ENCODE data around the gene UQCRH. TPM values are rescaled to one million over a fixed set of nuclear protein-coding genes. Genes with fewer than 3 reads are reported as not detected.
"Not testable (repeated sequence)": the region's sequence is repeated elsewhere in the genome, so short reads cannot be mapped to it uniquely, and the experiment has no call there.

UQCRH gene
- total RNA-seq, 1 experiment from 2014 or later = 460 TPM

DNA sequence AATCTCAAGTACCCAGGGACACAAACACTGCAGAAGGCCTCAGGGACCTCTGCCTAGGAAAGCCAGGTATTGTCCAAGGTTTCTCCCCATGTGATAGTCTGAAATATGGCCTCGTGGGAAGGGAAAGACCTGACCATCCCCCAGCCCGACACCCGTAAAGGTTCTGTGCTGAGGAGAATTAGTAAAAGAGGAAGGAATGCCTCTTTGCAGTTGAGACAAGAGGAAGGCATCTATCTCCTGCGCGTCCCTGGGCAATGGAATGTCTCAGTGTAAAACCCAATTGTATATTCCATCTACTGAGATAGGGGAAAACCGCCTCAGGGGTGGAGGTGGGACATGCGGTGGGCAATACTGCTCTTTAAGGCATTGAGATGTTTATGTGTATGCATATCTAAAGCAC, 26.3 kb downstream of the UQCRH start:
- H3K9me3 Mint-ChIP-seq (ENCODE audit: low read depth, unreplicated experiment); DNase-seq; intact Hi-C loops (cut with micrococcal nuclease; ENCODE audit: unreplicated experiment); CTCF ChIA-PET; H3K27me3 Mint-ChIP-seq (ENCODE audit: unreplicated experiment); BruUV-seq (replicated peaks): not testable (repeated sequence)
- Mint-ChIP-seq H3K4me1 (ENCODE audit: low read depth, unreplicated experiment) (peaks cover 25% of the 10 kb centered on the region), H3K27ac (ENCODE audit: unreplicated experiment) (peak overlapping the region; percentile 95), H3K4me3 (ENCODE audit: low read depth, unreplicated experiment) (peak overlapping the region; percentile 82), H3K36me3 (ENCODE audit: insufficient read depth, unreplicated experiment) (peaks cover 27% of the 10 kb centered on the region)

DNA sequence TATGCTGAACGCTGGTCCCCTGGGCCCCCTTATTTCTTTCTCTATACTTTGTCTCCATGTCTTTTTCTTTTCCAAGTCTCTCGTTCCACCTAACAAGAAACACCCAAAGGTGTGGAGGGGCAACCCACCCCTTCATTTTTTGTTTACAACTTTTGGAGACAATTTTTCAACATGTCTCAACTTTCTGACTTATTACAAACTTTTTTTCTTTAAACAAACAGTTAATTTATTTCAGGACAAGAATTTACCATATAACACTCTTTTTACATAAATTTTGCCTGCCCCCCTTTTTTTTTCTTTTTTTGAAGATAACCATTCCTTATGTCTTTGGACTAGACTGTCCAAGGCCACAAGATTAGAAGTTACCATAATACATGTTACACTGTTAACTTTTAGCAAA, 26.9 kb downstream of the UQCRH start:
- DNase-seq; H3K9me3 Mint-ChIP-seq (ENCODE audit: low read depth, unreplicated experiment); CTCF ChIA-PET; intact Hi-C loops (cut with micrococcal nuclease; ENCODE audit: unreplicated experiment); H3K27me3 Mint-ChIP-seq (ENCODE audit: unreplicated experiment); BruUV-seq (replicated peaks): not testable (repeated sequence)
- Mint-ChIP-seq H3K4me3 (ENCODE audit: low read depth, unreplicated experiment) (peak overlapping the region; percentile 82), H3K36me3 (ENCODE audit: insufficient read depth, unreplicated experiment) (peaks cover 27% of the 10 kb centered on the region), H3K4me1 (ENCODE audit: low read depth, unreplicated experiment) (peaks cover 25% of the 10 kb centered on the region), H3K27ac (ENCODE audit: unreplicated experiment) (peak overlapping the region; percentile 95)

DNA sequence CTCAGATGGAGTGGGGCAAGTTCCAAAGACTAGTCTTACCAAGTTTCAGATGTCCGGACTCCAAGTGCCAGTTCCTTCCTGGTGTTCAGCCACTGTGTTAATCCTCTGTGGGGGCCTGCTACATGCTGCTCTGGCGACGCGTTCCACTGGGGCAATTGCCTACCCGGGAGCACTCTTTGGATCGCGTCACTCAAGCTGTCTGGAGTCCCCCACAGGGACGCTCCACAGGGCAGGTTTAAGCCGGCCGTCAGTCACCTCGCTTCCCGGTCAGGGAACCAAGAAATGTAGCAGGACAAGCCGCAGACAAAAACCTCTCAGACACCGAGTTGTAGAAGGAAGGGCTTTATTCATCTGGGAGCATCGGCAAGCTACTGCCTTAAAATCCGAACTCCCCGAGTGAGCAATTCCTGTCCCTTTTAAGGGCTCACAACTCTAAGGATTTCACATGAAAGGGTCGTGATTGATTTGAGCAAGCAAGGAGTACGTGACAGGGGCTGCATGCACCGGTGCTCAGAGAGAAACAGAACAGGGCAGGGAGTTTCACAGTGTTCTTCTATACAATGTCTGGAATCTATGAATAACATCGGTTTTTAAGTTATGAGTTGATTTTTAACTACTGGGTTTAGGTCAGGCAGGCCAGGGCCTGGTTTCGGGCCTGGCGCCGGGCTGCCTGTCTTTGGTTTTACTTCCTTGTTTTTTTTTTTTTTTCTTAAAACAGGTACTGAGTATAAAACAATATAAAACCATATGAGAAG, 28.5 kb downstream of the UQCRH start:
- Mint-ChIP-seq H3K4me1 (ENCODE audit: low read depth, unreplicated experiment) (peaks cover 25% of the 10 kb centered on the region), H3K4me3 (ENCODE audit: low read depth, unreplicated experiment) (peak overlapping the region; percentile 82), H3K27ac (ENCODE audit: unreplicated experiment) (peak overlapping the region; percentile 95), H3K36me3 (ENCODE audit: insufficient read depth, unreplicated experiment) (peaks cover 32% of the 10 kb centered on the region)
- CTCF ChIA-PET = interaction anchor here (1.1 to 2.6 kb wide), 3 partner anchors 16 to 29 kb away, joined by 3 to 15 read pairs (median 8); partner anchors contain the start of genes LRRC41 and UQCRH
- H3K27me3 Mint-ChIP-seq (ENCODE audit: unreplicated experiment); BruUV-seq (replicated peaks); H3K9me3 Mint-ChIP-seq (ENCODE audit: low read depth, unreplicated experiment); intact Hi-C loops (cut with micrococcal nuclease; ENCODE audit: unreplicated experiment): not testable (repeated sequence)
- DNase-seq = peak; percentile 51

DNA sequence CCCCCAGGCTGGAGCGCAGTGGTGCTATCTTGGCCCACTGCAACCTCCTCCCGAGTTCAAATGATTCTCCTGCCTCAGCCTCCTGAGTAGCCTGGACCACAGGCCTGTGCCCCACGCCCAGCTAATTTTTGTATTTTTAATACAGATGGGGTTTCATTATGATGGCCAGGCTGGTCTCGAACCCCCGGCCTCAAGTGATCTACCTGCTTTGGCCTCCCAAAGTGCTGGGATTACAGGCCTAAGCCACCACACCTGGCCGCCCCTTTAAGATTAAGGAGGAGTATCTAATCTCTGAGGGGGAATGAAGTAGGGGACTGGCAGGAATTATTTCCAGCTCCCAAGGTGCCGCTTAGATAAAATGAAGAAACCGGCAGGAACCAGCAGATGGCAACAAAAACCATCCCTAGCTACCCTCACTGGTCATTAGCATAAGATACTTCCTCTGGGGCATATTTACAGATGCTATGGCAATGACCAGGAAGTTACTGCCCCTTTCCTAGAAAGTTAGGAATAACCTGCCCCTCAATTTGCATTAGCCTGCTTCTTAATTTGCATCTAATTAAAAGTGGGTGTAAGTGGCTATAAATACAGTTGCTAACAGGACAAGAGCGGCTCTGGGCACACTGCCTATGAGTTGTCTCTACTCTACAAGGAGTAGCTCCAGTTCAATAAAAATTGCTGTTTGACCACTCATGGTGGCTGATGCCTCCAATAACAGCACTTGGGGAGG, 30.0 kb downstream of the UQCRH start:
- TF ChIP-seq, protein P1, sequence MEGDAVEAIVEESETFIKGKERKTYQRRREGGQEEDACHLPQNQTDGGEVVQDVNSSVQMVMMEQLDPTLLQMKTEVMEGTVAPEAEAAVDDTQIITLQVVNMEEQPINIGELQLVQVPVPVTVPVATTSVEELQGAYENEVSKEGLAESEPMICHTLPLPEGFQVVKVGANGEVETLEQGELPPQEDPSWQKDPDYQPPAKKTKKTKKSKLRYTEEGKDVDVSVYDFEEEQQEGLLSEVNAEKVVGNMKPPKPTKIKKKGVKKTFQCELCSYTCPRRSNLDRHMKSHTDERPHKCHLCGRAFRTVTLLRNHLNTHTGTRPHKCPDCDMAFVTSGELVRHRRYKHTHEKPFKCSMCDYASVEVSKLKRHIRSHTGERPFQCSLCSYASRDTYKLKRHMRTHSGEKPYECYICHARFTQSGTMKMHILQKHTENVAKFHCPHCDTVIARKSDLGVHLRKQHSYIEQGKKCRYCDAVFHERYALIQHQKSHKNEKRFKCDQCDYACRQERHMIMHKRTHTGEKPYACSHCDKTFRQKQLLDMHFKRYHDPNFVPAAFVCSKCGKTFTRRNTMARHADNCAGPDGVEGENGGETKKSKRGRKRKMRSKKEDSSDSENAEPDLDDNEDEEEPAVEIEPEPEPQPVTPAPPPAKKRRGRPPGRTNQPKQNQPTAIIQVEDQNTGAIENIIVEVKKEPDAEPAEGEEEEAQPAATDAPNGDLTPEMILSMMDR (IDR thresholded peaks at IDR 0.05; ENCODE audit: unreplicated experiment) = no peak
- Mint-ChIP-seq H3K4me1 (ENCODE audit: low read depth, unreplicated experiment) (peaks cover 26% of the 10 kb centered on the region), H3K9me3 (ENCODE audit: low read depth, unreplicated experiment) (no peaks in the 10 kb centered on the region), H3K4me3 (ENCODE audit: low read depth, unreplicated experiment) (no peak overlapping the region), H3K36me3 (ENCODE audit: insufficient read depth, unreplicated experiment) (peaks cover 32% of the 10 kb centered on the region), H3K27ac (ENCODE audit: unreplicated experiment) (peak overlapping the region; percentile 95), H3K27me3 (ENCODE audit: unreplicated experiment) (no peaks in the 10 kb centered on the region)
- peak; percentile 51 for DNase-seq
- CTCF ChIA-PET = interaction anchor here (0.6 to 2.6 kb wide), 6 partner anchors 8 to 68 kb away, joined by 4 to 15 read pairs (median 4); partner anchors contain the start of genes LRRC41 and UQCRH
- no TSS peak for BruUV-seq (replicated peaks)
- intact Hi-C loops (cut with micrococcal nuclease; ENCODE audit: unreplicated experiment) = no loop called here

DNA sequence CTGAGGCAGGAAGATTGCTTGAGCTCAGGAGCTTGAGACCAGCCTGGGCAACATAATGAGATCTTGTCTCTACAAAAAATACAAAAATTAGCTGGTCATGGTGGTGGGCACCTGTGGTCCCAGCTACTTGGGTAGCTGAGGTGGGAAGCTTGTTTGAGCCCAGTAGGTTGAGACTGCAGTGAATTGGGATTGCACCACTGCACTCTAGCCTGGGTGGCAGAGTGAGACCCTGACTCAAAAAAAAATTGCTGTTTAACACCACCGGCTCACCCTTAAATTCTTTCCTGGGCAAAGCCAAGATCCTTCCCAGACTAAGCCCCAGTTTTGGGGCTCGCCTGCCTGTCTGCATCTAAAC, 30.5 kb downstream of the UQCRH start:
- no peak for DNase-seq
- BruUV-seq (replicated peaks) = no TSS peak
- Mint-ChIP-seq H3K9me3 (ENCODE audit: low read depth, unreplicated experiment) (no peaks in the 10 kb centered on the region), H3K27me3 (ENCODE audit: unreplicated experiment) (no peaks in the 10 kb centered on the region), H3K36me3 (ENCODE audit: insufficient read depth, unreplicated experiment) (peaks cover 32% of the 10 kb centered on the region), H3K4me3 (ENCODE audit: low read depth, unreplicated experiment) (no peak overlapping the region), H3K27ac (ENCODE audit: unreplicated experiment) (no peak overlapping the region), H3K4me1 (ENCODE audit: low read depth, unreplicated experiment) (peaks cover 32% of the 10 kb centered on the region)
- CTCF ChIA-PET = interaction anchor here (1.3 to 2.6 kb wide), 5 partner anchors 8 to 31 kb away, joined by 4 to 15 read pairs (median 4); partner anchors contain the start of genes LRRC41 and UQCRH
- TF ChIP-seq, protein P1 (IDR thresholded peaks at IDR 0.05; ENCODE audit: unreplicated experiment) = no peak
- intact Hi-C loops (cut with micrococcal nuclease; ENCODE audit: unreplicated experiment) = no loop called here

All from Calu3 (cell line).